Islet of Langerhans (tissue), 1 donor: ENCODE results near the gene TNFSF12.

Source experiments
- FAIRE-seq: peaks from one replicate; lab custom pipeline; 2011; peaks lifted over from hg19 to GRCh38; lab: Jason Lieb, UNC

TNFSF12 gene

DNA sequence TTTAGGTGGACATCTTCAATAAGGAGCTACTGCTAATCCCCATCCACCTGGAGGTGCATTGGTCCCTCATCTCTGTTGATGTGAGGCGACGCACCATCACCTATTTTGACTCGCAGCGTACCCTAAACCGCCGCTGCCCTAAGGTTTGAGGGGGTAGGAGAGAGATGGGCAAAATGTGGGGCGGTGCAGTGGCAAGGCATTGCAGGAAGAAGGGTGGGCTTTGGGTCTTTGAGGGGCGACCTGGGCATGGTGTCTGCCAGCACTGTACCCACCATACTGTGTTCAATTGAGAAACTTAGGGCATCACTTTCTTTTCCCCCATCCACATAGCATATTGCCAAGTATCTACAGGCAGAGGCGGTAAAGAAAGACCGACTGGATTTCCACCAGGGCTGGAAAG lies 21.5 kb downstream of the TNFSF12 start:
- no peak for FAIRE-seq

- peak; percentile 86 for FAIRE-seq
These were observed 23.4 kb downstream of the TNFSF12 start for GRCh38 chr17:7572338-7572587.

DNA sequence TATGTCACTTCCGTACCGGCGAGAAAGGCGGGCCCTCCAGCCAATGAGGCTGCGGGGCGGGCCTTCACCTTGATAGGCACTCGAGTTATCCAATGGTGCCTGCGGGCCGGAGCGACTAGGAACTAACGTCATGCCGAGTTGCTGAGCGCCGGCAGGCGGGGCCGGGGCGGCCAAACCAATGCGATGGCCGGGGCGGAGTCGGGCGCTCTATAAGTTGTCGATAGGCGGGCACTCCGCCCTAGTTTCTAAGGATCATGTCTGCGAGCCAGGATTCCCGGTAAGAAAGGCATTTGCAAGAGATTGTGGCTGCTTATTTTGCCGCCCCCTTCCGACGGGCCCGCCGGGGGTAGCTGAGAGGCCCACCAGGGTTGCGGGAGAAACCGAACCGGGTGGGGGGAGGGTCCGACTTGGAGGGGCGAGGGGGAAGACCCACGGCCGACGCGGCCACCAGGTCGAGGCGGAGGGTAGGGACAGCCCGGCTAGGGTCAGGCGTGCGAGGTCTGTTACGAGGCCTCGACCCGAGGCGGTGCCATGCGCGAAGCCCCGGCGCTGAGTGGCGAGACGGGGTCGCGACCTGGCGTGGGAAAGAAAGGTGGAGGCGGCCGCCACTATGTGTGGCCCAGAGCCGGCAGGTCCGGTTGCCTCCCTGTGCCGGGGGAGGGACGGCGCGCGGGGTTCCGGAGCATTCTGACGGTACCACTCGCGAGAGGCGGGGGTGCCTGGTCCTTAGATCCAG lies 23.9 kb downstream of the TNFSF12 start:
- no peak for FAIRE-seq

DNA sequence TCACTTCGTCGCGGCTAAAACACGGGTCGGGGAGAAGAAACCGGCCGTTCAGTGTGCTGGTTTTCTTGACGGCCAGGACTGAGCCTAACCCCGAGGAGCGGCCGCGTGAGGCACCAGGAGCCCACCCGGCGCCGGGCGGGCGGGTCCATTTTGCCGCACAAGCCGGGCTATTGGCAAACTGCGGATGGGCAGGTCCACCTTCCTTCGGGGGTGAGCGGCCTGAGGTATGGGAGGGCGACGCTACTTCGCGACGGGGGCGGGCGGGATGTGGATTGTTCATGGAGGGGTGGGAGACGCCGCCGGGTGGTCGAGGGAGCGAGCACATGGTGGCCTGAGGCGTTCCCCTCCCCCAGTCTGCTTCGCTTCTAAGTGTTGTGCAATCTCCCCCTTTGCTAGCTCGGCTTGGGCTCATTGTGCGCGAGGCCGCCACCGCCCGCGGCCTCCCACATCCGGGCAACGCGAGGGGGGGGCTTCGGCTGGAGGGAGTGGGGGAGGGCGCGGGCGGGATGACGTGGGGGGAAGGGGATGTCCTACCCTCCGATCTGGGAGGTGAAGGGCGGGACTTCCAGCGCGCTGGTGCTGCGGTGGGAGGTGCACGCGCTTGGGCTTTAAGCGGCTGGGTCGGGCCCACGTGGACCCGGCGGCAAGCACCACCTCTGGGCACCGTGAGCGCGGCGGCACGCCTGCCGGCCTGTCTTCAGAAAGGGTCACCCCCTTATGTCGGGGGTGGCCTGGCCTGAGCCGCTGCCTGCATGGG lies 24.6 kb downstream of the TNFSF12 start:
- no peak for FAIRE-seq

- FAIRE-seq, result no peak
These were observed 25.5 kb downstream of the TNFSF12 start for GRCh38 chr17:7574176-7574953.

DNA sequence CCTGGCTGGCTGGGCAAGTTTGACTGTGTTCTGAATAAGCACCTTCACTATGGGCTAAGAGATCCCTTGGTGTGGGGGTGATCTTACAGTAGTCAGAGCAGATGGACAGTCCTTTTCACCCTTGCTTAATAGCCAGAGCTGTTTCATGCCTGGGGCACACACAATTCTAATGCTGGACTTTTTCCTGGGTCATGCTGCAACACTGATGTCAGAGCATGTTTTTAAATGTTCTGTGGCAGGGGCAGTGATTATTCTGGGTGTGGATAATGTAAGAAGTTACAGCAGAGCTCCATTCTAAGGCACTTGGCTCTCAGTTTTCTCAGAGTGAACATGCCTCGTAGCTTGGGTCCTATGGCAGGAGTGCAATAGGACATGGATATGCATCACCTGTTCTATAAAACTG lies 26.6 kb downstream of the TNFSF12 start:
- FAIRE-seq, result no peak

GRCh38 chr17:7575959-7576358 lies 27.1 kb downstream of the TNFSF12 start:
- no peak for FAIRE-seq

- no peak for FAIRE-seq
These were observed 27.6 kb downstream of the TNFSF12 start for GRCh38 chr17:7576432-7576937.

DNA sequence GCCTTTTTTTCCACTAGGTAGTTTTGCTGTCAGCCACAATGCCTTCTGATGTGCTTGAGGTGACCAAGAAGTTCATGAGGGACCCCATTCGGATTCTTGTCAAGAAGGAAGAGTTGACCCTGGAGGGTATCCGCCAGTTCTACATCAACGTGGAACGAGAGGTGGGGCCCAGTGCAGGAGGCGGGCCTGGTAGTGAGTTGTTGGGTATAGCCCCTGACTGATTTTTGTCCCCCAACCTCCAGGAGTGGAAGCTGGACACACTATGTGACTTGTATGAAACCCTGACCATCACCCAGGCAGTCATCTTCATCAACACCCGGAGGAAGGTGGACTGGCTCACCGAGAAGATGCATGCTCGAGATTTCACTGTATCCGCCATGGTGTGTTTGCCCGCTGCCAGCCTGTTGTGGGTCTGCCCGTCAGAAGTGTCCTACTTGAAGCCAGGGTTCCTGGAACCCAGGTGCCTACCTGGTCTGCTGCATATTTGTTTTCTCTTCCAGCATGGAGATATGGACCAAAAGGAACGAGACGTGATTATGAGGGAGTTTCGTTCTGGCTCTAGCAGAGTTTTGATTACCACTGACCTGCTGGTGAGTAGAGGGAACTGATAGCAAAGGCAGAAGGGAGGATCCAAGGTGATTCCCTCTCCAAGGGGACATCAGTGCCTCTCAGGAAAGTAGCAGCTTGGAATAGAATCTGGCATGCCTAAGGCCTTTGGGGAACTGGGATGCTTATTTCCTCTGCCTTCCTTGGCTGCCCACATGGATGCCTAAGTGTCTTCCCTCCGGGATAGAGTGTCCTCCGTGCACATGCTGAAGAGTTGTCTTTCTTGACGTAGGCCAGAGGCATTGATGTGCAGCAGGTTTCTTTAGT lies 28.7 kb downstream of the TNFSF12 start:
- no peak for FAIRE-seq

DNA sequence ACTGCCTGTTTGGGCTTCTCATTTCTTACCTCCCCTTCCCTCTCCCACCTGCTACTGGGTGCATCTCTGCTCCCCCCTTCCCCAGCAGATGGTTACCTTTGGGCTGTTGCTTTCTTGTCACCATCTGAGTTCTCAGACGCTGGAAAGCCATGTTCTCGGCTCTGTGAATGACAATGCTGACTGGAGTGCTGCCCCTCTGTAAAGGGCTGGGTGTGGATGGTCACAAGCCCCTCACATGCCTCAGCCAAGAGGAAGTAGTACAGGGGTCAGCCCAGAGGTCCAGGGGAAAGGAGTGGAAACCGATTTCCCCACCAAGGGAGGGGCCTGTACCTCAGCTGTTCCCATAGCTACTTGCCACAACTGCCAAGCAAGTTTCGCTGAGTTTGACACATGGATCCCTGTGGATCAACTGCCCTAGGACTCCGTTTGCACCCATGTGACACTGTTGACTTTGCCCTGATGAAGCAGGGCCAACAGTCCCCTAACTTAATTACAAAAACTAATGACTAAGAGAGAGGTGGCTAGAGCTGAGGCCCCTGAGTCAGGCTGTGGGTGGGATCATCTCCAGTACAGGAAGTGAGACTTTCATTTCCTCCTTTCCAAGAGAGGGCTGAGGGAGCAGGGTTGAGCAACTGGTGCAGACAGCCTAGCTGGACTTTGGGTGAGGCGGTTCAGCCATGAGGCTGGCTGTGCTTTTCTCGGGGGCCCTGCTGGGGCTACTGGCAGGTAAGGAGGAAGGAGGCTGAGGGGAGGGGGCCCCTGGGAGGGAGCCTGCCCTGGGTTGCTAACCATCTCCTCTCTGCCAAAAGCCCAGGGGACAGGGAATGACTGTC lies 30.4 kb downstream of the TNFSF12 start, which contains the start of gene CD68:
TSS of gene CD68 (plus strand) at position 638 of the 833 bp plus-strand sequence. CDS start at position 678, 40 bp downstream.
- FAIRE-seq, result no peak

DNA sequence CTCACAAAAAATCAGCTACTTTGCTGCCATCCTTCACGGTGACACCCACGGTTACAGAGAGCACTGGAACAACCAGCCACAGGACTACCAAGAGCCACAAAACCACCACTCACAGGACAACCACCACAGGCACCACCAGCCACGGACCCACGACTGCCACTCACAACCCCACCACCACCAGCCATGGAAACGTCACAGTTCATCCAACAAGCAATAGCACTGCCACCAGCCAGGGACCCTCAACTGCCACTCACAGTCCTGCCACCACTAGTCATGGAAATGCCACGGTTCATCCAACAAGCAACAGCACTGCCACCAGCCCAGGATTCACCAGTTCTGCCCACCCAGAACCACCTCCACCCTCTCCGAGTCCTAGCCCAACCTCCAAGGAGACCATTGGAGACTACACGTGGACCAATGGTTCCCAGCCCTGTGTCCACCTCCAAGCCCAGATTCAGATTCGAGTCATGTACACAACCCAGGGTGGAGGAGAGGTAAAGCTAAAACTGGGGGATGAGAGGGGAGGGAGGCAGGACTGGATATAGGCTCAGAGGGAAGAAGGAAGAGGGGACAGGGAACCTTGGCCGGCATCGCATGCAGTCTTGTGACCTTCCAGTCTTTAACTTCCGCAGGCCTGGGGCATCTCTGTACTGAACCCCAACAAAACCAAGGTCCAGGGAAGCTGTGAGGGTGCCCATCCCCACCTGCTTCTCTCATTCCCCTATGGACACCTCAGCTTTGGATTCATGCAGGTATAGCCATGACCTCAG lies 31.2 kb downstream of the TNFSF12 start:
- no peak for FAIRE-seq

DNA sequence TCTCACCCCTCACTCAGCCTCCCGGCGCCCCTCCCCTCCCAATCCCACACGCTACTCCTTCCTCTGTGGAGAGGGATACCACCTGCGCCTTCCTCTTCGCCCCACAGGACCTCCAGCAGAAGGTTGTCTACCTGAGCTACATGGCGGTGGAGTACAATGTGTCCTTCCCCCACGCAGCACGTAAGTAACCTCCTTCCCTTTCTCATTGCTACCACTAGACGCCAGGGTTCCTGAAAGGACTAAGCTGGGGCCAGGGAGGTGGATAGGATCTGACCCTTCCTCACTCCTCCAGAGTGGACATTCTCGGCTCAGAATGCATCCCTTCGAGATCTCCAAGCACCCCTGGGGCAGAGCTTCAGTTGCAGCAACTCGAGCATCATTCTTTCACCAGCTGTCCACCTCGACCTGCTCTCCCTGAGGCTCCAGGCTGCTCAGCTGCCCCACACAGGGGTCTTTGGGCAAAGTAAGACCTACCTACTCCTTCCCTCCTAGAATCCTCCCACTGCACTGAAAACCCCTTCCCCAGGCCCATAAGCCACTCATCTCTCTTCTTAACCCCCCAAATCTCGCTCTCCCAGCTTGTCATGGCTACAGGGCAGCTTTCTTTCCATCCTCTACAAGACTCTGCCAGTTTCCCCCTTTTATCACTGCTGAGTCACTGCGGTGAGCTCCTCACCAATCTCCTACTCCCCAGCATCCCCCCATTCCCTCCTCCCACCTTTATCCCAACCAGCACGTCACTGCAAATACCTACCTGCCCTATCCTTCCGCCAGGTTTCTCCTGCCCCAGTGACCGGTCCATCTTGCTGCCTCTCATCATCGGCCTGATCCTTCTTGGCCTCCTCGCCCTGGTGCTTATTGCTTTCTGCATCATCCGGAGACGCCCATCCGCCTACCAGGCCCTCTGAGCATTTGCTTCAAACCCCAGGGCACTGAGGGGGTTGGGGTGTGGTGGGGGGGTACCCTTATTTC lies 32.0 kb downstream of the TNFSF12 start:
- no peak for FAIRE-seq

- FAIRE-seq, result no peak
These were observed 33.8 kb downstream of the TNFSF12 start for GRCh38 chr17:7582396-7583252.

- FAIRE-seq, result peak; percentile 43
These were observed 34.6 kb downstream of the TNFSF12 start, which contains the start of gene MPDU1 for GRCh38 chr17:7583253-7584109. MPDU1 (plus strand) TSS chr17:7583852; CDS start chr17:7583863, 11 bp downstream.

GRCh38 chr17:7586673-7587419 lies 38.0 kb downstream of the TNFSF12 start:
- FAIRE-seq, result no peak
